AG10803 (cell line): ENCODE results near the gene CTRL.

Experiments used
- DNase-seq: peaks from one replicate; pipeline ENCODE4 v3.0.0; 2010; ENCODE audit warnings: low read depth
- H3K4me3 ChIP-seq: 2 replicates; pipeline ENCODE4 v1.5.1; 2011; ENCODE audit warnings: mild to moderate bottlenecking, low read length, control low read depth
- CTCF ChIP-seq: conservative IDR thresholded peaks from 2 replicates; pipeline ENCODE4 v1.5.1; 2011; ENCODE audit warnings: mild to moderate bottlenecking, low read length, control low read depth, inconsistent platforms

The CTRL gene

GRCh38 chr16:67880584-67880983, 51.1 kb downstream of the CTRL start:
- no peak for DNase-seq
- H3K4me3 ChIP-seq: no peak overlapping the region
- TF ChIP-seq CTCF: no peak

- no peak for TF ChIP-seq CTCF
- no peak for DNase-seq
- no peak overlapping the region for H3K4me3 ChIP-seq
These were observed 51.7 kb downstream of the CTRL start for GRCh38 chr16:67879936-67880335.
